ENCODE data around the gene GRIN2A.

Gene GRIN2A

GRCh38 chr16:10182222-10183053, at the start of gene GRIN2A:
Gene GRIN2A, minus strand, starts transcription at chr16:10182428. Its CDS starts 2,017 bp downstream, at chr16:10180411.
- DNase-seq (ENCODE audit: low read depth) = no peak
- no peak within 1 kb of the TSS for H3K4me3 ChIP-seq (ENCODE audit: low read depth, low read length)
- TF ChIP-seq CTCF (conservative IDR thresholded peaks at IDR 0.05; ENCODE audit: low read depth, low read length) = no peak

GRCh38 chr16:10231563-10231962, 49.3 kb upstream of the GRIN2A start:
- no peak overlapping the region for H3K4me3 ChIP-seq (ENCODE audit: low read depth, low read length)
- DNase-seq (ENCODE audit: low read depth) = no peak
- no peak for TF ChIP-seq CTCF (conservative IDR thresholded peaks at IDR 0.05; ENCODE audit: low read depth, low read length)

GRCh38 chr16:10228779-10229178, 46.6 kb upstream of the GRIN2A start:
- no peak overlapping the region for H3K4me3 ChIP-seq (ENCODE audit: low read depth, low read length)
- TF ChIP-seq CTCF (conservative IDR thresholded peaks at IDR 0.05; ENCODE audit: low read depth, low read length) = no peak
- DNase-seq (ENCODE audit: low read depth) = no peak

GRCh38 chr16:10226987-10227306, 44.7 kb upstream of the GRIN2A start:
- no peak overlapping the region for H3K4me3 ChIP-seq (ENCODE audit: low read depth, low read length)
- no peak for TF ChIP-seq CTCF (conservative IDR thresholded peaks at IDR 0.05; ENCODE audit: low read depth, low read length)
- no peak for DNase-seq (ENCODE audit: low read depth)

- no peak for TF ChIP-seq CTCF (conservative IDR thresholded peaks at IDR 0.05; ENCODE audit: low read depth, low read length)
- no peak overlapping the region for H3K4me3 ChIP-seq (ENCODE audit: low read depth, low read length)
- DNase-seq (ENCODE audit: low read depth) = no peak
These were observed 44.1 kb upstream of the GRIN2A start for GRCh38 chr16:10226141-10226986.

- H3K4me3 ChIP-seq (ENCODE audit: low read depth, low read length) = no peak overlapping the region
- no peak for DNase-seq (ENCODE audit: low read depth)
- TF ChIP-seq CTCF (conservative IDR thresholded peaks at IDR 0.05; ENCODE audit: low read depth, low read length) = no peak
These were observed 43.4 kb upstream of the GRIN2A start for GRCh38 chr16:10225653-10226052.

Data from choroid plexus epithelial cell (primary cell).